ENCODE results near the gene TMIGD3.

TMIGD3 gene

DNA sequence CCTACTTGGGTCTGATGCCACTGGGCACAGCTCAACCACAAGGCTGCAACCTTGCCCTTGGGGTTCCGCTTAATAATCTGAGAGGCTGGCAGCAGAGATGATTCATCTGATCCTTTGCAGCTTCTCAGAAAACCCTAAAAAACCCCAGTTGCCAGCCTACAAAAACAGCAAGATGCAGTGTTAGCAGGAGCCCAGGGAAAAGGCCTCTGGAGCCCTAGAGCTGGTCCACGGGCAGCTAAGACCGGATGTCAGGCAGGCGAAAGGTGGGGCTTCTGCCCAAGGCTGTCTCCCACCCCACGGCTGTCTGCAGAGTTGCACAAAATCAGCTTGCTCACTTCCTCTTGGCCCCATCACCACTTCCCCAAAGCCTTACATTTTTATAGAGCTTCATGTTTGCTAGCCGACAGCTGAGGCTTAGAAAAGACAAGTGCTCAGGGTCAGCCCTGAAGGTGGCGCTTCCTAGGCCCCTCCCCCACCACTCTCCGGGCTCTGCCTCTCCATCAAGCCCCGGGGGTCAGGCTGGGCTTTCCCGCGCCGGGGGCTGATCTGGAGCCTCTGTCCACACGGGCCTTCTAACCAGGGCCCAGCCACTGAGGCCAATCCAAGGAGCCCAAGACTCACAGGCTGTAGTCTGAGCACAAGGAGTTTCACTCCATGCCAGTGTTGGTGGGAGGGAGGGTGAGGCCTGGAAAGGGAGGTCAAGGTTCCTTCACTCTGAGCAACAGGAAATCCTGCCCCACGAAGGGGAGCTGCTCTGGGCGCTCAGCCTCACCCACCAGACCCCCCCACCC lies 4.2 kb upstream of the TMIGD3 start:
- FAIRE-seq: no peak

- FAIRE-seq: no peak
These were observed 3.1 kb upstream of the TMIGD3 start for GRCh38 chr1:111506561-111506960.

GRCh38 chr1:111505641-111506119 lies 2.2 kb upstream of the TMIGD3 start:
- FAIRE-seq: no peak

- no peak for FAIRE-seq
These were observed 664 bp upstream of the TMIGD3 start for GRCh38 chr1:111504097-111504496.

GRCh38 chr1:111501645-111502044 lies 1.8 kb downstream of the TMIGD3 start:
- FAIRE-seq: no peak

- no peak for FAIRE-seq
These were observed 4.2 kb downstream of the TMIGD3 start for GRCh38 chr1:111499026-111499785.

- FAIRE-seq: no peak
These were observed 5.8 kb downstream of the TMIGD3 start for GRCh38 chr1:111497592-111497991.

- FAIRE-seq: no peak
These were observed 7.0 kb downstream of the TMIGD3 start for GRCh38 chr1:111496398-111496797.

DNA sequence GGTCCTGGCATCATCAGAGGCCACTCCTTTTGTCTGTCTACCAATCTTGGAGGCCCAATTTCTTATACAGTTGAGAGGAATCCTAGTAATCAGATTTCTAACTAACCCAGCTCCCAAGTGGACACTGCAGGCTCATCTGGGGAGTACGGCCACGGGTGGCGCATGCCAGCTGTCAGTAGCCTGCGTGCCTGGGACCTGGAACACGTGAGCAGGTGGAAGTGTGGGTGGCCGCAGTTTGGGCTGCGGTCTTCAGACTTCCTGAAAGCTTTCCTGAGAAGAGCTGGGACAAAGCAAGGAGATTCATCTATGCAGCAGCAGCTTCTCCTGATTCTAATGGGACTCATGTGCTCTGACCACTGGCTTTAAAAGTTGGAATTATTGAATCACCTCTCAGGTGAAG lies 12.4 kb downstream of the TMIGD3 start:
- no peak for FAIRE-seq

- FAIRE-seq: no peak
These were observed 13.2 kb downstream of the TMIGD3 start for GRCh38 chr1:111490220-111490619.

- FAIRE-seq: no peak
These were observed 13.8 kb downstream of the TMIGD3 start for GRCh38 chr1:111489604-111490003.

DNA sequence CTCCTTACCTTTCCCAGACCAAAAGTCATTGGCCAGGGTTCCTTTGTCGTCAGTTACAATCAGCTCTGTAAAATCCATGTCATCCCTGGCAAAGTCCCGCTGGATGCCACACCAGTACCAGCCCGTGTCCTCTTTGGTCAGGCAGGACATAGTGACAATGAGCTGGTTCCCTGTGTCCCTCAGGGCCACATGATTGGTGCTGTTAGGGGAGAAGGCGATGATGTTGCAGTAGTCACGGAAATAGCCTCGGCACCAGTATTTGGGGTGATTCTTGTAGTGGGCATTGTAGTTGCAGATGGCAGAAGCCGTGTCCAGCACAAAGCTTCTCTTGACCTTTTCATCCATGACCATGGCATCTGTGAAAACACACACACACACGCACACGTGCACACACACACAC lies 14.8 kb downstream of the TMIGD3 start:
- FAIRE-seq: no peak

DNA sequence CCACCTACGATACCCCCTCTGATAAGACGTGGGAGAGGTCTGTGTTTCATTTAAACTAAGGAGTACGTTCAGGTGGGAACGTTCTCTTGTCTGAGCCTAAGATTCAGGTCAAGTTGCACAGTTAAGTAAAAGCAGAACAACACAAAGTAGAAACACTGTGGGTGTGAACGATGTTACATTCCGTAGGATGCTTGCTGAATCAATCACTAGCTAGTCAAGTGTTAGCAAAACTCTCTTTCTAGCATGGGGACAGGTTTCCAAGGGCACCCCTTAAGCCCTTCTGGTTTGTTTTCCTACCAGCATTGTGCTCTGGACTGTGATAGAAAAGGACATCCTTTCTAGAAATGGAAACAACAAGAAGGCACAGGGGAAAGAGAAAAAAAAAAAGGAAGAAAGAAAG lies 16.3 kb downstream of the TMIGD3 start:
- FAIRE-seq: no peak

- FAIRE-seq: no peak
These were observed 17.0 kb downstream of the TMIGD3 start for GRCh38 chr1:111486431-111486830.

DNA sequence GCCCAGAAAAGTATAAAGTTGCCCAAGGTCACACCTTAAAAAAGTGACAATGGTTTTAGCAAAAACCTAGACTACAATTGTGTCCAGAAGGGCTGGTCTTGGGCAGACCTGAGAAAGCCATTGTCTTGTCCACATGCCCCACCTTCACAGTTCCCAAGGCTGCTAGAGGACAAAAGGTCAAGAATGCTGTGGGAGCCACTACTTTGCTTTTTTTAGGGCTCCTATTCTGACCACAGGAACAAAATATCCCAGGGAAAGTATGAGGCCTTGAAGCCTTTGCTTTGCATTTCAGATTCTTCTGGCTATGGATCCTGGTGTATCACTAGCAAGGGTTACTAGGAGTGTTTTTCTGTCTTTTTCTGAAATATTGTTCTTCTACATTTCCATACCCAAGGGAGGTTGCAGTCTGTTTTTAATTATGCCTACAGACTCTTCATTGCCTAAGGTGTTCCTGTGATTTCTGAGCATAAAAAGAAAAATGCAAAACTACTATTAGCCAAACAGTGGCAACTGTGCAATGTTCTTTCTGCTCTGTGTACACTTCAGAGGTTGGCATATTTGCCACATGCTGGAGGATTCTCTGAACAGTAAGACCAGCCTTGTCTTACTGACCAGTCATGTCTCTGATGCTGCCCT lies 18.9 kb downstream of the TMIGD3 start:
- no peak for FAIRE-seq

- no peak for FAIRE-seq
These were observed 19.6 kb downstream of the TMIGD3 start for GRCh38 chr1:111483876-111484275.

- FAIRE-seq: no peak
These were observed 20.3 kb downstream of the TMIGD3 start for GRCh38 chr1:111483166-111483565.

- no peak for FAIRE-seq
These were observed 21.8 kb downstream of the TMIGD3 start for GRCh38 chr1:111481387-111482221.

DNA sequence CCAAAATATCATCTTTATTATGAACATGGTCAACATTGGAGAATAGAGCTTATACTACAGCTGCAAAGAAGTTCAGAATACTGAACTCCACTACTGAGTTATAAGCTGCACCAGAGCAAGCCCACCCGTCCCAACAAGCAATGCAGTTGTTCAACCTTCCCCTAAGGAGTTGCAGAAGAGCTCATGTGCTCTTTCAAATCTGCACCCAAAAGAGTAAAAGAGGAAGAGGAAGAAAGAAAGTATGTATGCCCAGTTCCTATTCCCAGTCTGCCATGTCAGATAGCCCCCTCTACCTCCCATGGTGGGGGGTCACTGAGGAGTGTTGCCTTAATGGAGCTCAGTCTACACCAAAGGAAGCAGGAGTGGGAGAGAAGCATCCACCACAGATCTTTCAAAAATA lies 22.8 kb downstream of the TMIGD3 start:
- FAIRE-seq: no peak

GRCh38 chr1:111476761-111477309 lies 26.6 kb downstream of the TMIGD3 start:
- FAIRE-seq: no peak

GRCh38 chr1:111476214-111476613 lies 27.2 kb downstream of the TMIGD3 start:
- no peak for FAIRE-seq

DNA sequence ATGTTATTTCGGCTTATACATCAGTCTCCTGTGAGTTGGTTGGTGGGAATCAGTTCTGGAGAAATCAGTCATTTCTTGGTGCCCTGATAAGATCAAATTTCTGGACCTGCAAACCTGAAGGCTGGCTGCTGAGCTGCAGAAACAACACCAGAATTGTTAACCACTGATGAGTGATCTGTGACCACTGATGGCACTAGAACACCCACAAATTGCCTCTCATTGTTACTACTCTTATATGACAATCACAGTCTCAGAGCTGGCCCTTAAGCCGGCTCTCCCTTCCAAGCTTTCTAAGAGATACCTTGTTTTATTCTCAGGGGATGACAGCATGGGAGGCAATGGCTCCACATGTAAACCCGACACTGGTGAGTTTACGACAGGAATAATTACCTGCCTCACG lies 27.7 kb downstream of the TMIGD3 start:
- no peak for FAIRE-seq

GRCh38 chr1:111474521-111474920 lies 28.9 kb downstream of the TMIGD3 start:
- FAIRE-seq: no peak
